ENCODE results near the gene ERG.

Gene ERG

GRCh38 chr21:38500073-38500472 is 1.8 kb upstream of the ERG start:
- FAIRE-seq (no peak), DNase-seq (ENCODE audit: low spot score) (no peak)

- FAIRE-seq (no peak), DNase-seq (ENCODE audit: low spot score) (no peak)
These were observed 1.0 kb upstream of the ERG start for GRCh38 chr21:38499296-38499695.

- FAIRE-seq = no peak
These were observed 2.1 kb downstream of the ERG start for GRCh38 chr21:38496224-38496623.

GRCh38 chr21:38495696-38496095 is 2.6 kb downstream of the ERG start:
- no peak for DNase-seq (ENCODE audit: low spot score)
- no peak for FAIRE-seq

More at GRCh38 chr21:38496224-38496623, 2.1 kb downstream of the ERG start:
- no peak for DNase-seq (ENCODE audit: low spot score)

- FAIRE-seq (no peak), DNase-seq (ENCODE audit: low spot score) (no peak)
These were observed 3.0 kb downstream of the ERG start for GRCh38 chr21:38495242-38495641.

GRCh38 chr21:38494703-38495102 is 3.6 kb downstream of the ERG start:
- FAIRE-seq = no peak
- no peak for DNase-seq (ENCODE audit: low spot score)

- no peak for FAIRE-seq
- no peak for DNase-seq (ENCODE audit: low spot score)
These were observed 4.0 kb downstream of the ERG start for GRCh38 chr21:38494251-38494642.

- no peak for FAIRE-seq
These were observed 4.6 kb downstream of the ERG start for GRCh38 chr21:38493549-38494250.

GRCh38 chr21:38492007-38492406 is 6.3 kb downstream of the ERG start:
- no peak for DNase-seq (ENCODE audit: low spot score)
- no peak for FAIRE-seq

More at GRCh38 chr21:38493549-38494250, 4.6 kb downstream of the ERG start:
- DNase-seq (ENCODE audit: low spot score) = no peak

- no peak for DNase-seq (ENCODE audit: low spot score)
- FAIRE-seq = no peak
These were observed 6.7 kb downstream of the ERG start for GRCh38 chr21:38491536-38491935.

- no peak for DNase-seq (ENCODE audit: low spot score)
- FAIRE-seq = no peak
These were observed 7.8 kb downstream of the ERG start for GRCh38 chr21:38490411-38491020.

- no peak for DNase-seq (ENCODE audit: low spot score)
- FAIRE-seq = no peak
These were observed 8.5 kb downstream of the ERG start for GRCh38 chr21:38489729-38490128.

- FAIRE-seq = no peak
- DNase-seq (ENCODE audit: low spot score) = no peak
These were observed 9.0 kb downstream of the ERG start for GRCh38 chr21:38489271-38489652.

- FAIRE-seq (no peak), DNase-seq (ENCODE audit: low spot score) (no peak)
These were observed 9.5 kb downstream of the ERG start for GRCh38 chr21:38488640-38489270.

GRCh38 chr21:38487901-38488639 is 10.2 kb downstream of the ERG start:
- DNase-seq (ENCODE audit: low spot score) = no peak
- FAIRE-seq = no peak

GRCh38 chr21:38486706-38487105 is 11.6 kb downstream of the ERG start:
- no peak for DNase-seq (ENCODE audit: low spot score)
- no peak for FAIRE-seq

GRCh38 chr21:38486221-38486620 is 12.1 kb downstream of the ERG start:
- no peak for DNase-seq (ENCODE audit: low spot score)
- no peak for FAIRE-seq

GRCh38 chr21:38479641-38480525 is 18.4 kb downstream of the ERG start:
- FAIRE-seq (no peak), DNase-seq (ENCODE audit: low spot score) (no peak)

- FAIRE-seq = no peak
- no peak for DNase-seq (ENCODE audit: low spot score)
These were observed 19.5 kb downstream of the ERG start for GRCh38 chr21:38478782-38479181.

- FAIRE-seq (no peak), DNase-seq (ENCODE audit: low spot score) (no peak)
These were observed 21.1 kb downstream of the ERG start for GRCh38 chr21:38477226-38477625.

- DNase-seq (ENCODE audit: low spot score) = no peak
- no peak for FAIRE-seq
These were observed 21.9 kb downstream of the ERG start for GRCh38 chr21:38476385-38476784.
